Fibroblast of upper back skin (primary cell): ENCODE results near the gene GFPT2.

Experiments used
- DNase-seq: peaks from one replicate; pipeline ENCODE4 v3.0.0-alpha.2; 2013

Gene GFPT2

DNA sequence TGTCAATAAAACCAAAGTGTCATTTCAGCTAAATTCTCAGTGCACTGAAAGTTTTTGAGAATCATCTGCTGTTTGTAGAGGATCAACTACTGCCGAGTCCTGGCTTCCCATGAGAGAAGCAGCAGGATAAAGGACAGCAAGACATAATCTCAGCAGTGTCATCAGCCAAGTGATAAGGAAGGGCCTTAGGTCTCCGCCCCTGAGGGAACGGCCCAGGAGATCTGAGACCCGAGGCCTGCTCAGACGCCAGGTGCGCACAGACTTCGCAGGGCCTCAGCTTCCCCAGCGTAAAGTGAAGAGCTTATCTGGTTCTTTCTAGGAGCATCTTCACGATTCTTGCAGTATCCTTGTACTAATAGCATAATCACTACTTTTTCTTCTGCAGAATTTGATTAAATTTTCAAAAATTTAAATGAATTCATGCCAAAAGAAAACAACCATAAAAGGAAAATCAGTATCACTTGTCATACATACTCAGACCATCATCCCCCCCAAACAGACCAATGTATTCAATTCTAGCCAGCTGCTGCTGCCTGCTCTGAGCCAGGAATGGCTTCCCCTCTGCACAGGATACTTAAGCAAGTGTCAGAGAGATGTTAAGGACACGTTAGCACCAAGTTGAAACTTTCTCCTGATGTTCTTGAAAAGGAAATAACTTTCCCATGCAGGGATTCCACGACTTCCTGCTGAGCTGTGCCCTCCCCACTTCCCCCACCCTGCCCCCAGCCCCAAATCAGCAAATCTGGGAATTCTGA, 2.2 kb downstream of the GFPT2 start:
- DNase-seq, result no peak

DNA sequence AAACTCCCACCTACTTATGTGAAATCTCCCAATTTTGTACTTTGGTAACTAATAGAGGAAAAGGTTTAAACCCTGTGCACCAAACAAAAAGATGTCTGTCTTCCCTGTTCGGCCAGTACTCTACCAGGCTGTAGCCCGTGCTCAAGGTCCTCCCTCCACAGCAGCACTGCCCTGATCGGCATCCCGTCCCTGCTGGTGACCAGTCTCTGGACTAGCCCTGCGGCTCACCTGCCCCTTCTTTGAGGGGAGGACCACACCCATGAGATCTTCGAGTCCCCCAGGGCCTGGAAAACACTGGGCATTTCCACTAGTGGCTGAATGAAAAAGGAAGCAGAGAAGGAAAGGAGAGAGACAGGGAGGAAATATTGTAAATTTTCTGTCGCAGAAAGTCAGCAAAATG, 2.8 kb downstream of the GFPT2 start:
- DNase-seq, result no peak

DNA sequence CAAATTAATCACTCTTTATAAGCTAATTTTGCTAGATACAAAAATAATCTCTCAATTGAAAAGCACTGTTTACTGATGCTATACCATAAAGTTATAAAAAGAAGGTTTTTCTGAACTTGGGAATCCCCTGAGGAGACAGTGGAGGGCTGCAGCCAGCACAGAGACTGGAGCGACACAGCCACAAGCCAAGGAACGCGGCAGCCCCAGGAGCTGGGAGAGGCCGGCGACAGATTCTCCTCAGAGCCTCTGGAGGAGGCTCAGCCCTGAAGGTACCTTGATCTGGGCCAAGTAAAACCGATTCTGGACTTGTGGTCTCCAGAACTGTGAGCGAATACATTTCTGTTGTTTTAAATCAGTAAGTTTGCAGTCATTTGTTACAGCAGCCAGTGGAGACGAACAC, 3.7 kb downstream of the GFPT2 start:
- no peak for DNase-seq

DNA sequence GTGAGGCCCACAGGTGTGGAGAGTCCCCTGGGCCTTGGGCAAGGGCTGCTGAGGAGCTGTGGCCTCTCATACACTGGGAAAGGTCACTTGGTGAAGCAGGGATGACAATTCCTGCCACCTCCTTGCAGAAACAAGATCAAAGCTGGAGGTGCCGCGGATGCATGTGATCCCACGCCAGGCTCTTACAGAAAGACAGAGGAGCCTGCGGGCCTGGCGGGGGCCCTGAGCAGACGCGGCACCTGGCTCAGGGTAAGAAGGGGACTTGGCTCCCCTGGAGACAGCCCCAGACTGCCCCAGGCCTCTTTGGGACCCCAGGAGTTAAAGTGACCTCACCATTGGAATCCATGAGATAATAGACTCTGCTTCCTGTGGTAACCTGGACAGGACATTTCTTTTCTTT, 4.8 kb downstream of the GFPT2 start:
- DNase-seq, result no peak

DNA sequence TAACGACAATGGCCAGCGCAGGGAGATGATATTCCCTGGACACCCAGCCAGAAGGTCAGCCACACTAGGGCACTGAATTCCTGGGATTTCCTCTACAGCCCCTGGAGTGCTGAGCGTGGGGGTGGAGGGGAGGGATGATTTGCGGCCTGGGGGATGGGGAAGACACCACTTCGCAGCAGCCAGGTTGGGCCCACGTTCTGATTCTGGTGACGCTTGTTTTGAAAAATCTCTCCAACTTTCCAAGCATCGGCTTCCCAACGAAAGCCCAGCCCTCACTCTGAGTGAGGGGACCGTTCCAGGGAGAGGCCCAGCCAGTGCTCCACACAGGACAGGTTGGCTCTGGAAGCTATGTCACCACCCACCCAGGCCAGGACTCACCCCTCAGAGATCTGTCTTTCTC, 5.4 kb downstream of the GFPT2 start:
- DNase-seq, result no peak

DNA sequence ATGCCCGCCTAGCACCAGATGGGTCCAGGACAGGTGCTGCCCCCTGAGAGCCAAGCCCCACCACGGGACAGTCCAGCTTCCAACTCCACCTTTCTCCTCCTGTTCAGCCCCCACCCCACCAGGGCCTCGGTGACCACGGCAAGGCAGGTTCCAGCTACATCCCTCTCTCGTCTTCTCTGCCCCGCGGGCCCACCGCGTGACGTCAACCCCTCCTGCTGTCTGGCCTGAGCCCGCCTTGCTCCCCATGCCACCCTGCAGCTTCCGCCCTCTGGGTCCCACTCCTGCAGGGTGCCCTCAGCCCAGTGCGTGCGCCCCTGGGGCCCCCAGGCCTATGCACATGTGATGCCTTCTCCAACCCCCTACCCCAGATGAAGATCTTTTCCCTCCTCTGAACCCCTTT, 6.8 kb downstream of the GFPT2 start:
- no peak for DNase-seq

DNA sequence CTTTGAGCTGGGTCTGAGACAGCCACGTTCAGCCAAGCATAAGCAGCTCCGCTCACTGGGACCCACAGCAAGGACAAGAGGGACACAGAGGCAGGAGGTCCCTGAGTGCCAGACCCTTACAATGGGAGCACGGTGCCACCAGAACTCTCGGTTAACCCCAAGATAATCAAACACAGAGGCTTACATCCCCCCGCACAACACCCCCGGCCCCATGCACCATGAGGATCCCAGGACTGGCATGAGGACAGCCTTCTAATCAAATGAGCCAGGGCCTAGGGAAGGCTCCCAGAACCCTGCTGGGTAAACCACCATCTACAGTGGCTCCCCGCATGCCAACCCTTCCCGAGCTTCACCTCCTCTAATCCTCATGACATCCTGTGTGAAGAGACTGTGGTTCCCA, 7.4 kb downstream of the GFPT2 start:
- DNase-seq, result no peak

DNA sequence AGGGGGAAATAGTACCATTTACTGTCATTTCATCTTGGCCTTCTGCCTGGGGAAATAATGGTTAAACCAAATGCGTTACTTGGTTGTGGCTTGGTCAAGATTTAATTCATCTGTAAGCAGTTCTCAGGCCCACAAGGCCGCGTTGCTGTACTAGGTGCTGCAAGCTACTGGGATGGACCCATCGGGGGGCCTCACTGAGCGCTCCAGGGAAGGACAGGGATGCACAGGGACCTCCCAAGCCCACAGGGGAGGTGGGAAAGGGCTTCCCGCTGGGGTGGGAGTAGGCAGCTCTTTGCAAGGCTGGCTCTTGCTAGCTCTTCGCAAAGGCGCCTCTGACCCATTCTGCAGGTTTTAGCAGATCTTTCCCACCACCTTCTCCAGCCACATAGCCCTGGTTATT, 8.0 kb downstream of the GFPT2 start:
- DNase-seq, result no peak

DNA sequence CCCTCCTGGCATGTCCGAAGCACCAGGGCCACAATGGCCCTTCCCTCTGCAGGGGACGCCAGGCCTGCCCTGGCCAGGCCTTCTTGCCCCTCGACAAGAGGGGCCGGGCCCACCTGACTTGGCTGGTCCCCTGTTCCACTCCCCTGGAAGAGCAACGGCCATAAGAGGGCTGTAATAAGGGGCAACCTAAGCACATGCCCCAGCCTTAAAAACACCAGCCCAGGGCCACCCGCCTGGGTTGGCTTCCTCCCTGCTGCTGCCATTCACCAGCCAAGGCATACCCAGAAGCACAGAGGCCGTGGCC, 8.5 kb downstream of the GFPT2 start:
- DNase-seq, result no peak

DNA sequence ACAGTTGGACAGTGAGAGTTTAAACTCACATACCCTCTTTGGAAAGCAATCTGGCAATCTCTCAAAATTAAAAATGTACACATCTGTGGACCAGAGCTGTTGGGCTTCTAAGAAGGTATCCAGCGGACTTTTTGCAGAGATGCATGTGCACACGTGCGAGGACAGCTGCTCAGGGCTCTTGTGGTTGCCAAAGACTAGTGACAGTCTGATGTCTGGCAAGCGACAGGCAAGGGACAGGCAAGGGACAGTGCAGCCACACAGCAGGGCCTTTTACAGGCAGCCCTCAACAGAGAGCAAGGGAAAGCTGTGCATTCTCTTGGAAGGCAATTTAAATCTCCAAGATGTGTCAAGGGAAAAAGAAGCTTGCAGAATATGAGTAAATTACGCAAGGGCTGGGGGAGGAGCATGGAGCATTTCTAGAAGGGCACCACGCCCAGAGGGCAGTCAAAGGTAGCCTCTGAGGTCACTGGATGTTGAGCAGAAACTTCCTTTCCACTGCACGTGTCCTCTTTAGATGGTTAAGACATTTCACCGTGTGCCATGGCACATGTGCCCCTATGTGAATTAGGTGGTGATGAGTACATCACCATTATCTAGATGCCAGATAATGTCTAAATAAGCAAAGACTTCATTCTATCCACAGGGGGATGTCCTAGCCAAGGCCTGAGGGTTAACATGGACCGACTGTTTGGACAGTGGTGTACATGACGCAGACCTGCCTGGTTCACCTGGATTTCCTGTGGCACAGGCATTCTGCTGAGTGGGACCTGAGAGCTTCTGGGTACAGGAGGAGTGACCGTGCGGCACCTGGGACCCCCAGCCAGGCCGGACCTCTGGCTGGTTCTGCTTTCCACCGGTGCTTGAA, 9.1 kb downstream of the GFPT2 start:
- DNase-seq, result peak; percentile 57

DNA sequence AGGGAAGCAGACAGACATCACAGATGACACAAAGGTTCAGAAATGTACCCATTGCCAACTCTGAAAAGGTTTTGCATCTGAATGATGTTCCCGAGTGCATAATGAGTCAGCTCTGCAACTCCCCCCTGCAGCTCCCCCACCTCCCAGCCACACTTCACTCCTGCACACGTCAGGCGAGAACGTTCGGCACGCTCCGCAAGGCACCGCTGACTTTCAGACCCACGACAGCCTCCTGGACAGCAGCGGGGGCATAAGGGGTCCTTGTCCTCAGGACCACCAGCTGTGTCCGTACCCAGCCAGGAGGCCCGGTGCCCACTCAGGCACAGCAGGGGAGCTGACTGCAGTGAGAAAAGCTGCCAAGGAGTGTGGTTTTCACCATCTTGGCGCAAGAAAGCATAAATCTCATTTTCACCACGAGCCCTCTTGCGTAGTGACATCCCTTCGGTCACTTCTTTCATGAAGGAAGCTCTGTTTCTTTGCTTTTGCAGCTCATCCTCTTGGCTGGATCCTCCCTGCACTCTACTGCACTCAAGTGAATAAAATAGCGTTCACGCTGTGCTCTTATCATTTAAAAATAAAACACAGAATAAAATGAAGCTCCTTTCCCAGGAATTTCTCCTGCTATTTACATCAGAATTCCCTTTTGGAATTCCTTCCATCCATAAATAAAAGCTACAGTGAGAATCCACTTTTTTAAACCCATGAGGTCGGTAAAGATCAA, 9.9 kb downstream of the GFPT2 start:
- DNase-seq, result peak; percentile 81

DNA sequence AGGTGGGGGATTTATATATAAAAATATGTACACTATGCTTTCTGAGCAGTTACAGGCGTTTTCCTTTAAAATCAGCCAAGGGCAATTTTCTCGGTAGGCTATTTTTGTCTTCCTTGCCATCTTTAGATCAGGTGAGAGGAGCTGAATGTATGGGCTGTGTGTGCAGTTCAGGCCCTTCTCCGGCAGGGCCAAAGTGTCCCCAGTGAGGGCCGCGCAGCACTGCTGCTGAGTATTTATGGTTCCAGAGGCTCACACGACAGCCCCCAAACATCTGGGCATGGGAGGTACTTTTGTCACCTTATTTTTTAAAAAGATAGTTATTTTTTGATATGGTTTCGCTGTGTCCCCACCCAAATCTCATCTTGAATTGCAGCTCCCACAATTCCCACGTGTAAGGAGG, 11.5 kb downstream of the GFPT2 start:
- no peak for DNase-seq

DNA sequence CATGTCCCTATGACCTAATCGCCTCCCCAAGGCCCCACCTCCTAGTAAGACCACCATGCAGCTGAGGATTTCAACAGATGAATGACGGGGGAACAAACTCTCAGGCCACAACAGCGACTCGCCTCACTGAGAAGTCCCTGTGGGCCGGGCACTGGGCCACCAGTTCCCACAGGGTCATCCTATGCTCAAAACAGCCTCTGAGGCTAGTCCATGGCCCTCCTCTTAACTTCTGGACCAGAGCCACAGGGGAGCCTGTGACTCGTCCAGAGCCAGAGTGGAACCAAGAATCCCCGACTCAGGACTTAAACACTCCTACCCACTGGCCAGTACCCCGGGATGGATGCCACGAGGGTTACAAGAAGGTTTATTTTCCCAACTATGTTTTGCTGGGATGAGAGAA, 12.3 kb downstream of the GFPT2 start:
- peak; percentile 50 for DNase-seq

DNA sequence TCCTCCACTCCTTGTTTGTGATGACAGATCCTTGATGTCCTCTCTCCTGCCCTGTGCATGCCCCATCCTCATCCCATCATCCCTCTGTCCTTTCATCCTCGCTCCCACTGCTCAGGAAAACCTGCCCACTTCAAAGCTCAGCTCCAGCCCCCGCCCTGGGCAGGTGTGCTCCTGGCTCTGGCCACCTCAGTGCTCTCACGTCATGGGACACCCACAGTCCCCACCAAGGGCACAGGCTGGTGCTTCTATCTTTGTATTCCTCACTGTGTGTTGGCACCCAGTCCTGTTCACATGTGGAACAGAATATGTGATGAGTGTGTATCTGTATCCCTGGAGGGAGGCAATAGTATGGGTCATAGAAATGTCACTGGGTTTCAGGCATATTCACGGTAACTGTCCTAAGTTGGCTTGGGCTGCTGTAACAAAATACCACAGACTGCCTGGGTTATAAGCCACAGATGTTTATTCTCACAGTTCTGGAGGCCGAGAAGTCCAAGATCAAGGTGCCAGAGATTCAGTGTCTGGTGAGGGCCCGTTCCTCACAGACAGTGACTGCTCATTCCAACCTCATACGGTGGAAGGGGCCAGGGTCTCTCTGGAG, 13.5 kb downstream of the GFPT2 start:
- DNase-seq, result no peak

DNA sequence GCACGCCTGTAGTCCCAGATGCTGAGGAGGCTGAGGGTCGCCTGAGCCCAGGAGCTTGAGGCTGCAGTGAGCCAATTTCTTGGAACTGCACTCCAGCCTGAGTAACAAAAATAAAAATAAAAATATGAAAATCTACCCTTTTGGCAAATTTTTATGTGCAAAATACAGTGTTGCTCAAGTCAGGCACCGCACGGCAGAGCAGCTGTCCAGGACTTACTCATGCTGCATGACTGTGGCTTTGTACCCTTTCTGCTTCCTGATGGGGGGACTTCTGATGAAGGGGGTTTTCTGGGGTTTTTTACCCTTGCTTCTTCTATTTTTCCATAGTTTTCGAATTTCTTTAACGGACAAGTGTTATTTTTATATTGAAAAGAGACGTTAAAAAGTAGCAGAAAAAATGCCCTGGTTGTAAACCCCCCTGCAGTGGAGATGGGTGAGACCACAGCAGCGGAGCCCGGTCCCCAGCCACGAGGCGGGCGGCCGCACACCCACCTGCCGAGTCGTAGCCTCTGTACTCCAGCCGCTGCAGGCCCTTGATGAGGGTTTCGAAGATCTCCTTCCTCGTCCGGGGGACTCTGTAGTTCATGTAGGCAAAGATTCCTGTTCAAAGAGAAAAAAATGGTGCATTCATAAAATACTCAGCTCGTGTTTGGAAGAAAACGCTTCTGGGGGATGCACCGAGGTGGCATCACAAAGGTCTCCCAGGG, 15.0 kb downstream of the GFPT2 start:
- no peak for DNase-seq

DNA sequence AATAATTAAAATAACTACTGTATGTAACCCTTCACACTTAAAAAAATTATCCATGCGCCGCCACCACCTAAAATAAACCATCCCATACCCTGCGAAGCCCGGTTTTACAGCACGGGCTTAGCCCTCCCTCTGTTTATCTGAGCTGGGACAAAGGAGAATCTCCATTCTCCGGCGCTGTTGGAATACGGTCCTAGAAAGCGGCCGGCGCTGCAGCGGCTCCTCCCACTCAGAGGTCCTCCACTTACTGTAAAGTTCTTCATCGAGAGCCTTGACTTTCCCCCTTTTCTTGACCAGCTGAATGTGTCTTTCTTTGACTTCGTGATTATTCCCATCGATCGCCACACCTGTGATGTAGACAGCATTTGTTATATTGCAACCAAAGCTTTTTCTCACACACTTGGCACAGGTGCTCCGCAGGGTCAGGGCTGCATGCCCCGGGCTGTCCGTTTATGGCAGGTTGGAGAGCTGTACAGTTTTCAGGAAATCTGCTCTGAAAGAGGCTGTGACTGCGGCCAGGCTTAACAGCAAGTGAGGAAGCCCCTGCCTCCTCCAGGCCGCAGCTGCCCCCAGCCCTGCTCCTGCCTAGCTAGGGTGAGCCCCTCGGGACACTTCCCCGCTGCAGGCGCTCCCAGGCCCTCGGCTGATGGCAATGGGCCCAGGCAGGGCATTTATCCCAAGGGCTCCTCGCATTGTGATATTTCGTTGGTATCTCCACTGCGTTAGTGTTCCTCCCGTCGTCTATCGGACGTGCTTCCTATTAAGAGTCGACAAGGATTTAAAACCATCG, 16.7 kb downstream of the GFPT2 start:
- no peak for DNase-seq

DNA sequence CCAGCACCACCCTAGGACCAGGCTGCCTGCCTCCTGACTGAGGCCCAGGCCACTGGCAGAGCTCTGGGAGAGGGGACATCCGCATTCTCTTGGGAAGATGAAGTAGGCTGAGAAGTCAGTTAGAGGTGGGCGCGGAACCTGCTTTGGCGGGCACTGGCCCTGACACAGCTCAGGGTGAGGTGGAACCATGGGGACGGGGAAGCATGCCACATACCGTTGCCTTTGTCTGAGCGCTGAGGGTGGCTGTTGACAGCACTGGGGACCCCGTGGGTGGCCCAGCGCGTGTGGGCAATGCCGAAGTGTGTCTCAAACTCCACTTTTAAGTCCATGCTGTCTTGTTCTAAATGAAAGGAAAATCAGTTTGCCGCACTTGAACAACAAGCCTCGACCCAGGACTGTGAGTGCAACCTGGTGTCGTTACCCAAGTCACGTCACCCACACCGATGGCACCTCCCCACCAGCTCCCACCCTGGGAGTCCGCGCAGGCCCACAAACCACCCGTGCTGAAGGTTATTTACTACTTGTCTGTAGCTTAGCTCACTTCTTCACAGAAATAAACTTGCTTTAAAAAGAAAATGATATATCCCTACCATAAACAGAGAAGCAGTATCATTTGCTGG, 17.4 kb downstream of the GFPT2 start:
- no peak for DNase-seq

DNA sequence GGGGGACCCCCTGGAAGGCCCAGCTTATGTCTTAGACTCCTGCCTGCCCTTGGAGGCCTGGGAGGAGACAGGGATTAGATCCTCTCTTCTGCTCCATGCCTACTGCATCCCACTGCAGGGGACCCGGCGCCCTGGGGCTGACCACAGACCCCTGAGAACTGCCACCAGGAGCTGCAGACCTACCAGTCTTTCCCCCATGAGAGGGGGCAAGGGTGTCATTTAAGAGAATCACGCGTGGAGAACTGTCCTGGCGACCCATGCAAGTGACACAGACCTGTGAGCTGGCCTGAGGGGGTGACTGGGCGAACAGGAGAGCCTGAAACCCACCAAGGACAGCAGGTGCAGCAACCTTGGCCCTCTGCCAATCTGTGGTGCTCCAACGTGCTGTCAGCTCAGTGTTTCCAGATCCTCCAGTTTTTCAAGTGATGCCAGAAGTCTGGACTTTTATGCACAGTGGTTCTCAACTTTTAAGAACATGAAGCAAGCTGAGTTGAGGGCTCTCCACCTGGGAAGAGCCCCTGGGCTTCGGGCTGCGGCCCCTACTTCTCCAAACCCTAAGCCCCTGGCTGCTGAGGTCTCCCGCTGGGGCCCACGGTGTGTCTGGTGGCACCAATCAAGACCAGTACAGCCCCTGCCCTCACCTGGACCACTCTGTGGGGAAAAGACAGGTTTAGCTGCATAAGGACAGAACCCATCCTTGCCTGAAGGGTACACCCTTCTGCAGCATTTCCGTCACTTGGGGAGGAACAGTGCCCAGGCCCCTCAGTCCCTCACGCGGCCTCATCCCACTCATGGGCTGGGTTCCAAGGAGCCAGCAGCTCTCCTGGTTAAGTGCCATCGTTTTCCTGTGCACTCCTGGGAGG, 18.2 kb downstream of the GFPT2 start:
- DNase-seq, result no peak

DNA sequence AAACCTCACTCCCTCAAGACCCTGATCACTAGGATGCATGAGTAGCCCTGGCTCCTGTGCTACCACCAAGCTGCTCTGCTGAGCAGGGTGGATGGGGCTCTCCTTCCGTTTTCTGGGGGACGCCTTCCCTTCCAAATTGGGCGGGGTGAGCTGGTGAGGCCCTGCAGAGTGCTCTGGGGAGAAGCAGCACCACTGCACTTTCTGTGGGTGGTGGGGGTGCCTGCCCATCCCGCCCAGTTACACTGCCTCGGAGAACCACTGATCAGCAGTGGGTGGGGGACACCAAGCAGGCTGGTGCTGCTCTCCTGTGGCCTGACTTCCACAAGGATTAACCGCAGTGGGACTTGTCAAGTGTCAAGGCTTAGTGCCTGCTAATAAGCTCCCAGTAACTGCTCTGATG, 19.0 kb downstream of the GFPT2 start:
- no peak for DNase-seq

DNA sequence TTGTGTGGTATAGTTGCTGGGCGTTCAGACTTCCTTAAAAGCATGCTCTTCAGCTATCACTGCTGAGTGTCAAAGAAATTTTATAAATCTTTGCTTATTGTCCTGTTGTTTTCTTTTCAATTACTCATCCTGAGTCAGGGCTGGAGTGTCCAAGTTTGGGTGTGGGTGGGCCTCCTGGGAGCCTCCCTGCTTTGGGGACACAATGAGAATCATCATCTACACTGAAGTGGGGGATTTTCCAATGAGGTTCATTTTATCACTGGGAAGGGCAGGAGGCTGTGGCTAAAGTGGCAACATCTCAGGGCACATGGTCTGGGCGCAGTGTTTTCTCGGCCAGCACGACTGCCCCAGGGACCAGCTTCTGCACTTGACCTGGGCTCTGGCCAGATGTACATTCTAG, 19.5 kb downstream of the GFPT2 start:
- DNase-seq, result no peak

DNA sequence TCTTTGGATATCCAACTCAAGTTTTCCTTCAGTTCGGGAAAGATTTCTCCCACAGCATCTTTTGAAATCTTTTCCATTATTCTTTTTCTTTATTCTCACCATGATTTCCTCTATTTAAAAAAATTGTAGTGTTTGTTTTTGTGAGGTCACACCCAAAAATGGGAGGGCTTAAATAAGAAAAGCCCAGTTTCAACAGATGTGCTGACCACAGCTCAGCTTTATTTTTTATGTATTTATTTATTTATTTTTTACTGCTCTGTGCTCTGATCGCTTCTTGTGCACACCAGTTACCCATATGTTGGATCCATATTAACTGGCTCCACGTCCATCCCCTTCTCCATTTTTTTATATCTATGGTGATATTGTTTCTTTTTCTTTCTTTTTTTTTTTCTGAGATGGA, 20.3 kb downstream of the GFPT2 start:
- no peak for DNase-seq
